ENCODE results near the gene PHF8. TPM values are rescaled to one million over a fixed set of nuclear protein-coding genes. Genes with fewer than 3 reads are reported as not detected.
A peak's percentile ranks its signal among the peaks of the same experiment; 100 is the strongest.

Gene PHF8
- total and polyA plus RNA-seq, 2 experiments from 2014 or later, result 11.1 to 19.6 TPM

DNA sequence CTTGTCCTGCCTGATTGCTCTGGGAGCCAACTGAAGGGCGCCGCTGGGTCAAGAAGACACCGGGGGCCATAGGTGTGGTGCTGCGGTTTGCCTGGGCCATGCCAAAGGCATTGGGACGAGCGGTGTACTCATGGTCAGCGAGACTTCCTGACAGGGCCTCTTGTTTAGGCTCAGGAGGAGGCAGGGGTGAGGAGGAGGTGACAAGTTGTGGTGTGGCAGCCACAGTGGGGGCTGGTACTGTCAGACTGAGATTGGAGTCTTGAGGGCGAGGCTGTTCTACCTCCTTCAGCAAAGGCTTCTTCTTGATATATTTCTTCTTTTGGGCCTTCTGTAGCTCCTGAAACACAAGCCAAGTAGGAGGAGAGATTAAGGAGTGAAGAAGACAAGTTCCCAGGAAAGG lies 104.1 kb downstream of the PHF8 start:
- no peaks in the 10 kb centered on the region for H3K9me3 ChIP-seq (ENCODE audit: low read depth)
- no peaks in the 10 kb centered on the region for H3K9me2 ChIP-seq (replicated peaks; ENCODE audit: insufficient read depth)
- DNase-seq (ENCODE audit: low spot score), result no peak
- H3K4me3 ChIP-seq, result no peak overlapping the region
- WGBS (ENCODE audit: low lambda C conversion rate, missing lambda C conversion rate), result 82% methylated on average over 8 of the region's 8 CpGs
- no peak overlapping the region for H2AFZ ChIP-seq
- TF ChIP-seq, protein P1, sequence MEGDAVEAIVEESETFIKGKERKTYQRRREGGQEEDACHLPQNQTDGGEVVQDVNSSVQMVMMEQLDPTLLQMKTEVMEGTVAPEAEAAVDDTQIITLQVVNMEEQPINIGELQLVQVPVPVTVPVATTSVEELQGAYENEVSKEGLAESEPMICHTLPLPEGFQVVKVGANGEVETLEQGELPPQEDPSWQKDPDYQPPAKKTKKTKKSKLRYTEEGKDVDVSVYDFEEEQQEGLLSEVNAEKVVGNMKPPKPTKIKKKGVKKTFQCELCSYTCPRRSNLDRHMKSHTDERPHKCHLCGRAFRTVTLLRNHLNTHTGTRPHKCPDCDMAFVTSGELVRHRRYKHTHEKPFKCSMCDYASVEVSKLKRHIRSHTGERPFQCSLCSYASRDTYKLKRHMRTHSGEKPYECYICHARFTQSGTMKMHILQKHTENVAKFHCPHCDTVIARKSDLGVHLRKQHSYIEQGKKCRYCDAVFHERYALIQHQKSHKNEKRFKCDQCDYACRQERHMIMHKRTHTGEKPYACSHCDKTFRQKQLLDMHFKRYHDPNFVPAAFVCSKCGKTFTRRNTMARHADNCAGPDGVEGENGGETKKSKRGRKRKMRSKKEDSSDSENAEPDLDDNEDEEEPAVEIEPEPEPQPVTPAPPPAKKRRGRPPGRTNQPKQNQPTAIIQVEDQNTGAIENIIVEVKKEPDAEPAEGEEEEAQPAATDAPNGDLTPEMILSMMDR (IDR thresholded peaks at IDR 0.05; ENCODE audit: poor library complexity), result no peak
- TF ChIP-seq EZH2phosphoT487 (IDR thresholded peaks at IDR 0.05; ENCODE audit: low read depth, severe bottlenecking, unreplicated experiment) (no peak), EZH2 (IDR thresholded peaks at IDR 0.05; ENCODE audit: borderline replicate concordance) (no peak)
- no peaks in the 10 kb centered on the region for H4K20me1 ChIP-seq (ENCODE audit: insufficient read depth, poor library complexity, severe bottlenecking)
- H3K4me2 ChIP-seq, result no peak overlapping the region
- H3K36me3 ChIP-seq (replicated peaks; ENCODE audit: insufficient read depth, low read depth), result no peaks in the 10 kb centered on the region
- no peaks in the 10 kb centered on the region for H3K27me3 ChIP-seq
- H3K79me2 ChIP-seq, result no peaks in the 10 kb centered on the region
- no peaks in the 10 kb centered on the region for H3K4me1 ChIP-seq (ENCODE audit: insufficient read depth)
- no peak overlapping the region for H3K27ac ChIP-seq

DNA sequence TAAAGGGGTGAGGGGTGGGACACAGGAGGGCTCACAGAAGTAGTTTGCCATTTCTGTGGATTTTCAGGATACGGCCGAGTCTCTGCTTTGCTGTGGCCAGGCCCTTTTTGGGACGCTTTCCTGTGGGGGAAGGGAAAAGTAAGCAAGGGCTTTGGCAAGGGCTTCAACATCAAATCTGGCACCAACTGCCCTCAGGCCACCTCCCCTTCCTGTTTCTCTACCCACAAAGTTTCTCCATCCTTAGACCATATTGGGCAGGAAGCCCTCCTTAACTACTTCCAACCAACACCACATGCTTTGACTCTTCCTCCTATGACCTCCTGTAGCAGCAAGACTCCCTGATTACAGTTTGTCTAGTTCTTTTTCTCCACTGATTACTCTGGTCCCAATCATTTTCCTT lies 105.1 kb downstream of the PHF8 start:
- Histone ChIP-seq H3K9me3 (ENCODE audit: low read depth) (no peaks in the 10 kb centered on the region), H3K4me3 (no peak overlapping the region), H3K9me2 (replicated peaks; ENCODE audit: insufficient read depth) (no peaks in the 10 kb centered on the region), H3K27me3 (no peaks in the 10 kb centered on the region), H3K4me2 (no peak overlapping the region), H3K4me1 (ENCODE audit: insufficient read depth) (no peaks in the 10 kb centered on the region), H2AFZ (no peak overlapping the region), H3K36me3 (replicated peaks; ENCODE audit: insufficient read depth, low read depth) (no peaks in the 10 kb centered on the region), H3K27ac (no peak overlapping the region), H3K79me2 (no peaks in the 10 kb centered on the region), H4K20me1 (ENCODE audit: insufficient read depth, poor library complexity, severe bottlenecking) (no peaks in the 10 kb centered on the region)
- TF ChIP-seq, protein P1 (IDR thresholded peaks at IDR 0.05; ENCODE audit: poor library complexity), result no peak
- TF ChIP-seq EZH2 (IDR thresholded peaks at IDR 0.05; ENCODE audit: borderline replicate concordance) (no peak), EZH2phosphoT487 (IDR thresholded peaks at IDR 0.05; ENCODE audit: low read depth, severe bottlenecking, unreplicated experiment) (no peak)
- no peak for DNase-seq (ENCODE audit: low spot score)
- WGBS (ENCODE audit: low lambda C conversion rate, missing lambda C conversion rate), result 84% methylated on average over 3 of the region's 3 CpGs

DNA sequence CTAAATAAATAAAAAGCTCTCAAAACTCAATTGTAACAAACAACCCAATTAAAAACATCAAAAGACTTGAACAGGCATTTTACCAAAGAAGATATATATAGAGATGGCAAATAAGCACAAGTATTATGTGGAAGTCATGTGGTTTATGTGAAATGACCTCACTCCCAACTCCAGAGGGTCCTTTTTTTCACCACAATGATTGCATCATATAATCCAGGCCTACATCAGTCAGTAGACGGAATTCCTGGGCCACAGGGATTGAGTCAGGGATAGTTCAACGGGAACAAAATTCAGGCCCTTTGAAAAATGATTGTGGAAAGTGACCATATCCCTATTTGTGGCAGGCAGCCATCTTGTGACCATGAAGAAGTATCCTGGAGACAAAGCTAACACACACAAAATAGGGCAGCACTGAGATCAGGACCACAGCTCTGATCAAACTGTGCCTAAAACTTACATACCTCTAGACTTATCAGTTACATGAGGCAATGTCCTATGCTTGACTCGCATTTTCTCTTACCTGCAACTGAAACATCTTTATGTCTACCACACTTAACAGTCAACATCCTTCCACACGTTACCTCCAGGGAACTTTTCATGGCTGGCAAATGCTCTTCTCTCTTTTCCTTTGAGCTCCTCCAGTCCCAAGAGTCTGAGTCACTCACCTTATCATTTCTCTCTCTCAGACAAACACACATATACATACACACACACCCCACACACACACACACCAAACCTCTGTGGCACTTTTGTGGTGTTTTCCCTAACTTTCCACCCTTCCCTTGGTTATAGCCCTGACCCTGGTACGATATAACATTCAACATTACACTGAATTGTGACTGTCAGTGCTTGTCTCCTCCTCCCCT lies 113.5 kb downstream of the PHF8 start:
- Histone ChIP-seq H3K9me2 (replicated peaks; ENCODE audit: insufficient read depth) (no peaks in the 10 kb centered on the region), H3K27ac (peak overlapping the region; percentile 51), H3K9me3 (ENCODE audit: low read depth) (no peaks in the 10 kb centered on the region), H2AFZ (no peak overlapping the region), H3K79me2 (no peaks in the 10 kb centered on the region), H3K4me3 (no peak overlapping the region), H3K4me2 (no peak overlapping the region), H3K4me1 (ENCODE audit: insufficient read depth) (no peaks in the 10 kb centered on the region), H3K36me3 (replicated peaks; ENCODE audit: insufficient read depth, low read depth) (no peaks in the 10 kb centered on the region), H3K27me3 (no peaks in the 10 kb centered on the region), H4K20me1 (ENCODE audit: insufficient read depth, poor library complexity, severe bottlenecking) (no peaks in the 10 kb centered on the region)
- WGBS (ENCODE audit: low lambda C conversion rate, missing lambda C conversion rate), result 64% methylated on average over 5 of the region's 5 CpGs
- peak; percentile 10 for DNase-seq (ENCODE audit: low spot score)
- TF ChIP-seq, protein P1 (IDR thresholded peaks at IDR 0.05; ENCODE audit: poor library complexity), result no peak
- TF ChIP-seq EZH2phosphoT487 (IDR thresholded peaks at IDR 0.05; ENCODE audit: low read depth, severe bottlenecking, unreplicated experiment), result no peak
- TF ChIP-seq EZH2 (IDR thresholded peaks at IDR 0.05; ENCODE audit: borderline replicate concordance), result no peak

All from hepatocyte (in vitro differentiated cells).